RCC 7860 (cell line): Measurements from ENCODE around the gene ABCC1.
"Not testable (repeated sequence)": the region's sequence is repeated elsewhere in the genome, so short reads cannot be mapped to it uniquely, and the experiment has no call there.

Source experiments
- DNase-seq: peaks from one replicate; pipeline ENCODE4 v3.0.0-alpha.2; 2015; ENCODE audit warnings: low spot score
- FAIRE-seq: peaks from 2 replicates; lab custom pipeline; 2012; peaks lifted over from hg19 to GRCh38; lab: Jason Lieb, UNC

Gene ABCC1

DNA sequence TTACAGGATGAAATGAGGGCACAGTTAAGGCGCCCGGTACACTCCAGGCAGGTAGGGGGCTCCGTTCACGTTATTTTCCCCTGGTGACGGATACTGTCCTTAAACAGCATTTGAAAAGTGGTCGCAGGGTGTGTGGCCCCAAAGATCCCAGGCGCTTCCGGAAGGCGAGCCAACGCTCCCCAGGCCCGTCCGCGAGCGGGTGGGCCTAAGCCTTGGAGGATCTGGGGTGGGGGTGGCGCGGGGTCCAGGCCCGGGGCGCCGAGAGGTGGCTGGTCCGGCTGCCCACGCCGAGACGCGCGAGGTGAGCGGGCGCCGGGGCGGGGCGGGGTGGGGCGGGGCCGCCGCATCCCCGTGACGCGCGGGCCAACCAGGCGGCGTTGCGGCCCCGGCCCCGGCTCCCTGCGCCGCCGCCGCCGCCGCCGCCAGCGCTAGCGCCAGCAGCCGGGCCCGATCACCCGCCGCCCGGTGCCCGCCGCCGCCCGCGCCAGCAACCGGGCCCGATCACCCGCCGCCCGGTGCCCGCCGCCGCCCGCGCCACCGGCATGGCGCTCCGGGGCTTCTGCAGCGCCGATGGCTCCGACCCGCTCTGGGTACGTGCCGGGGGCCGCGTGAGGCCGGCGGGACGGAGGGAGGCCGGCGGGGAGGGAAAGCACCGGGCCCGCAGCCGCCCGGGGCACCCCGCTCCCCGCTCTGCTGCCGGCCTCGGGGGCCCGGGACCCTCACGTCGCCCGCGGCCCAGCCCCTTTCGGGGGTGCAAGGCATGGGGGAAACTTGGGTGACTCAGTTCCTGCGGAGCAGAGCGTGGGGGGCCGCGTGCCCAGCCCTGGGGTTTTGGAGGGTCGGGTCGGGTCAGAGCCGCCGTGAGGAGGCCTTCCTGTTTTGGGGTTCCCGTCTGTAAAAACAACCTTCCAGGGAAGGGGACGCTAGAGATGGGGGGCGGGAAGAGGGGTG, at the start of gene ABCC1:
ABCC1 (plus strand) TSS at position 407 of the 951 bp plus-strand sequence; CDS start at position 543, 136 bp downstream.
- FAIRE-seq (no peak), DNase-seq (no peak)

DNA sequence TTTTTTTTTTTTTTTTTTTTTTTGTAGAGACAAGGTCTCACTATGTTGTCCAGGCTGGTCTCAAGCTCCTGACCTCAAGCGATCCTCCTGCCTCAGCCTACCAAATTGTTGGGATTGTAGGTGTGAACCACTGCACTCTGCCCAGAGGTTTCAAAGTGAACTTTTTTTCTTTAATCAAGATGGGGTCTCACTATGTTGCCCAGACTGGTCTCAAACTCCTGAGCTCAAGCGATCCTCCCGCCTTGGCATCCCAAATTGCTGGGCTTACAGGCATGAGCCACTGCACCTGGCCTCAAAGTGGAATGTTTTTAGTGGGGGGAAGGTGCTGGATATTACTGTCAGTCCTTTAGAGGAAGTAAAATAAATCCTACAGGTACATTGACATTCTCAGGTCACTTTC, 49.1 kb upstream of the ABCC1 start:
- DNase-seq: no peak
- no peak for FAIRE-seq

DNA sequence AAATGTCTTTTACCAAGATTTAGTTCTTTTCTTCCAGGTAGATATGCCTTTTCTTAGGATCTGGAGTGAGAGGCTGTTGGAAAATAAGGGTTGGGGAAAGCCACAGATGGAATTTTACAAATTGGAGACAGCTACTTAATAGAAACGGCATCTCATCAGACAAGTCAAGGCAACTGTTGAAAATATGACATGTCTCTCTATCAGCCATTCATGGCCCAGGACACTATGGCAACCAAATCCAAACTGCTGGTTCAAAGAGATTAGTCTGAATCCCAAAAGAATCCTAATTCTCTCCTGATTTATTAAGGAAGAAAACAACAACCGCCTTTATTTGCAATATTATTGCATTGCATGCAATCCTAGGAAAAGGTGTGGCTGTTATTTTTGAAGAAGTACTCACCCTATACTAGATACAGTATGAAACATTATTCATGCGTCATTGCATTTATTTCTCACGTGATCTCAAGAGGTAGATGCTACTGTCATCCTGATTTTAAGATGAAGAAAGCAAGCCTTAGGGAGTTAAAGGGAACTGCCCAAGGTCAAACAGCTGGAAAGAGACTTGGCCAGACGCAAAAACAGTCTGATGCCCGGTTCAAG, 48.4 kb upstream of the ABCC1 start:
- FAIRE-seq (no peak), DNase-seq (no peak)

DNA sequence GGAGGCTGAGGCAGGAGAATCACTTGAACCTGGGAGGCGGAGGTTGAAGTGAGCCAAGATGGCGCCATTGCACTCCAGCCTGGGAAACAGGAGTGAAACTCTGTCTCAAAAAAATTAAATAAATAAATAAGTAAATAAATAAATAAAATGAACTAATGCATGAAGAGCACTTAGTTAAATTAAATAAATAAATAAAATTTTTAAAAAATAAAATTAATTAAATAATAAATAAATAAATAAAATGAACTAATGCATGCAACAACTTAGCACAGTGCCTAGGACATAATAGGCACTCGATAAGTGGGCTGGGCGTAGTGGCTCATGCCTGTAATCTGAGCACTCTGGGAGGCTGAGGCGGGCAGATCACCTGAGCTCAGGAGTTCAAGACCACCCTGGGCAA, 45.5 kb upstream of the ABCC1 start:
- DNase-seq (no peak), FAIRE-seq (no peak)

- DNase-seq (no peak), FAIRE-seq (no peak)
Observed at GRCh38 chr16:15906439-15906838, 43.0 kb upstream of the ABCC1 start.

DNA sequence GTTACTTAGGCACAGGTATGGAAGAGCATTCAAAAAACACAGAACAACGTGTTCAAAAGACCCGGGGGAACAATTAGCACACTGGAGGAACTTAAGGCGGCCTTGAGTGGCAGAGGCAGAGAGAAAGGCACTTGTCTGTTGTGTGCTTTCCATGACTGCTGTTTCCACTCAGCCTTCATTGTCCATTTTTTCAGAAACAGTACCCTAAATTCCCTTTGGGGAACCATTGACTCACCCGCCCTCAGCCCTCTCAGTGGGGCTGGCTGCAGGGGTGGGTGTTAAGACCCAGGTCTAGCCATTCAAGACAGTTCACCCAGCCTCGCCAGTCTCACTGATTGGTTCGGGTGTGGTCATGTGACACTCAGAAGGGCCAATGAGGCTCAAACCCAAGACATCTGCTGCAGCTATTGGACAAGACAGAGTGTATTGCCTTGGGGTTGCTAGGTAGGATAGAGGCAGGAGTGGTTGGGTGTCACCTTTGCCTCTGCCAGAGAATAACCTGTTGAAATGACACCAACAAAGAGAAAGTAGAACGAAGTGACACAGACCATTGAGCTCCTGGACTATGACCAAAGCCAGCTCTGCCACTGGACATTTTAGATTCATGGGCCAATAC, 41.4 kb upstream of the ABCC1 start:
- DNase-seq (no peak), FAIRE-seq (no peak)

DNA sequence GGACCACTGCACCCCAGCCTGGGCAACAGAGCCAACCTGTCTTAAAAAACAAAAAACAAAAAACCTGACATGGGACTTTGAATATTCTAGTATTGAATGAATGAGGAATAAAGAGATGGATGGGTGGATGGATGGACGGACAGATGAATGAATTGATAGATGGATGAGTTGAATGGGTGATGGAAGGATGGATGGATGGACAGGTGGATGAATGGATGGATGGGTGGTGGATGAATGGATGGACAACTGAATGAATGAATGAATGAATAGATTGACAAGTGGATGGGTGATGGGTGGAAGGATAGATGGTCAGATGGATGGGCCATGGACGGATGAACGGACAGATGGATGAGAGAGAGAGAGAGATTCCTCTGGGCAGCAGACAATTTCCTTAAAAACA, 38.2 kb upstream of the ABCC1 start:
- DNase-seq: no peak
- FAIRE-seq: no peak

DNA sequence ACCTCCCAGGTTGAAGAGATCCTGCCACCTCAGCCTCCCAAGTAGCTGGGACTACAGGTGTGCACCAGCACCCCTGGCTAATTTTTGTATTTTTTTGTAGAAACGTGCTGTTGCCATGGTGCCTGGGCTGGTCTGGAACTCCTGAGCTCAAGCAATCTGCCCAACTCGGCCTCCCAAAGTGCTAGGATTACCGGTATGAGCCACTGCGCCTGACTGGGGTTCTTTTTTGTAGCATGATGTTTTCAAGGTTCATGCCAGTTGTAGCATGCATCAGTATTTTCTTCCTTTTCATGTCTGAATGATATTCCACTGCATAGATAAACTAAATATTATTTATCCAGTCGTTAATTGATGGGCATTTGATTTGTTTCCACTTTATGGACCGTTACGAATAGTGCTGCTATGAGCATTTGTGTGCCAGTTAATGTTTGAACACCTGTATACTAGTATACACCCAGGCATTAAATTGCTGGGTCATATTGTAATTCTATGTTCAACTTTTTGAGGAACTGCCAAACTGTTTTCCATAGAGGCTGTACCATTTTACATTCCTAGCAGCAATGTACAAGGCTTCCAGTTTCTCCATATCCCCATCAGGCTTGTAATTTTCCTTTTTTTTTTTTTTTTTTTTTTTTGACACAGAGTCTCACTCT, 36.2 kb upstream of the ABCC1 start:
- FAIRE-seq (no peak), DNase-seq (no peak)

DNA sequence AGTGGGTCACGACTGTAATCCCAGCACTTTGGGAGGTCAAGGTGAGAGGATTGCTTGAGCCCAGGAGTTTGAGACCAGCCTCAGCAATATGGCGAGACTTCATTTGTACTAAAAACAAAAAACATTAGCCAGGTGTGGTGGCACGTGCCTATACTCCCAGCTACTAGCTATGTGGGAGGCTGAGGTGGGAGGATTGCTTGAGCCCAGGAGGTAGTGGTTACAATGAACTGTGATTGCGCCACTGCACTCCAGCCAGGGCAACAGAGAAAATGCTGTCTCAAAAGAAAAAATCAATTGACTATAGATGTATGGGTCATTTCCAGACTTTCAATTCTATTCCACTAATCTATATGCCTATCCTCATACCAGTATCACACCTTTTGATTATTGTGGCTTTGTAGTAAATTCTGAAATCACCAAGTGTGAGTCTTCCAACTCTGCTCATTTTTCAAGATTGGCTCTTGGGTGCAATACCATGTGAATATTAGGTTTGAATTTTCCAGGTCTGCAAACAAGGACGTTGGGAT, 33.8 kb upstream of the ABCC1 start:
- FAIRE-seq: no peak
- no peak for DNase-seq

GRCh38 chr16:15916323-15916722, 33.1 kb upstream of the ABCC1 start:
- DNase-seq (no peak), FAIRE-seq (no peak)

DNA sequence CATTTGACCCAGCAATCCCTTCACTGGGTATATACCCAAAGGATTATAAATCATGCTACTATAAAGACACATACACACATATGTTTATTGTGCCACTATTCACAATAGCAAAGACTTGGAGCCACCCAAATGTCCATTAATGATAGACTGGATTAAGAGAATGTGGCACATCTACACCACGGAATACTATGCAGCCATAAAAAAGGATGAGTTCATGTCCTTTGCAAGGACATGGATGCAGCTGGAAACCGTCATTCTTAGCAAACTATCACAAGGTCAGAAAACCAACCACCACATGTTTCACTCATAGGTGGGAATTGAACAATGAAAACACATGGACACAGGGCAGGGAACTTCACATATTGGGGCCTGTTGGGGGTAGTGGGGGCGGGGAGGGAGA, 31.1 kb upstream of the ABCC1 start:
- not testable (repeated sequence) for FAIRE-seq, DNase-seq

GRCh38 chr16:15919331-15919730, 30.1 kb upstream of the ABCC1 start:
- FAIRE-seq (no peak), DNase-seq (no peak)

DNA sequence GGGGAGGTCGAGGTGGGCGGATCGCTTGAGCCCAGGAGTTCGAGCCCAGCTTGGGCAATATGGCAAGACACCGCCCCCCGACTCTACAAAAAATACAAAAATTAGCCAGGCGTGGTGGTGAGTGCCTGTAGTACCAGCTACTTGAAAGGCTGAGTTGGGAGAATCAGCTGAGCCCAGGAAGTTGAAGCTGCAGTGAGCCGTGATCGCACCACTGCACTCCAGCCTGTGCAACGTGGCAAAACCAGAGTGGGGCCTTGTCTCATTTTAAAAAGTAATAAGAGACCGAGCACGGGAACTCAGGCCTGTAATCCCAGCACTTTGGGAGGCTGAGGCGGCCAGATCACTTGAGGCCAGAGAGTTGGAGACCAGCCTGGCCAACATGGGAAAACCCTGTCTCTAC, 24.4 kb upstream of the ABCC1 start:
- FAIRE-seq (no peak), DNase-seq (no peak)

DNA sequence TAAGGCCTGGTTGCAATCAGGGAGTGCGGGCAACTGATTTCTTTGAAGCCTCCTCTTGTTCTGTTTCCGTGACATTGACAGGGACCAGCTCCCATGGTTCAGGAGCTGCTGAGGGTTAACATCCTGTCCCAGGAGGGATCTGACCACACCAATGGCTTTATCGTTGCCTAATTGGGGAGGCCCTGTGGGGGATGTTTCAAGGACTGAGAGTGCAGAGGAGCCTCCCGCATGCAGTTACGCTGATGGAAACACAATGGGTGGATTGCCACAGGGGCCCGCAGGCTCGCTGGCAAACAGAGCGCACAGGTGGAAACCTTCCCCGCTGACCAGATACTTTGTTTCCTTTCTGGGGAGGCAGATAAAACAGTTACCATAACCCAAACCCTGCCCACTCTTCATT, 23.8 kb upstream of the ABCC1 start:
- DNase-seq (no peak), FAIRE-seq (no peak)

DNA sequence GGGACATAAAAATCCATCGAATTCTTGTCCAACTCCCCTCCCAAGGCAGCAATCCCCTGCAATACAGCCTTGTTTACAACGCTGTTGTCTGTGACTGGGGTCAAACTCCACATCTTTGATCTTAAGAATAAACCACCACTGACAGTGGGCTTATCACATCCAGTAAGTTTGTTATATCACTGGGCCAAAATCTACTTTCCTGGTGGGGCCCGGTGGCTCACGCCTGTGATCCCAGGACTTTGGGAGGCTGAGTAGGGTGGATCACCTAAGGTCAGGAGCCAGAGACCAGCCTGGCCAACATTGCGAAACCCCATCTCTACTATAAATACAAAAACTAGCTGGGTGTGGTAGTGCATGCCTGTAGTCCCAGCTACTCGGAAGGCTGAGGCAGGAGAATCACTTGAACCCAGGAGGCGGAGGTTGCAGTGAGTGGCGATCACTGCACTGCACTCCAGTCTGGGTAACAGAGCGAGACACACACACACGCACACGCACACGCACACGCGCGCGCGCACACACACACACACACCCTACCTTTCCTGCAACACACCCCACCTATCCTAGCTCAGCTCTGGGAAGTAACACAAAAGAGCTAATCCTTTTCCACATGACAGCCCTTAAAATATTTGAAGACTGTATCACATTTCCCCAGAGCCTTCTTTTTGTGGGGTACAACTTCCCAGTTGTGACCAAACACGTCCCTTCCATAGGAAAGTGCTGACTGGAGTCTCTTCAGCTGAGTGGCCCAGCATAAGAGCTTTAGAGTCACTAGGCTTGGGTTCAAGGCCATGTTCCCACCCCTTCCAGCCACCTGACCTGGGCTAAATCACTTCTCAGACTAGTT, 20.9 kb upstream of the ABCC1 start:
- DNase-seq (no peak), FAIRE-seq (no peak)

- DNase-seq (no peak), FAIRE-seq (no peak)
Observed at GRCh38 chr16:15932939-15933338, 16.5 kb upstream of the ABCC1 start.

- FAIRE-seq (no peak), DNase-seq (no peak)
Observed at GRCh38 chr16:15933781-15934180, 15.6 kb upstream of the ABCC1 start.

DNA sequence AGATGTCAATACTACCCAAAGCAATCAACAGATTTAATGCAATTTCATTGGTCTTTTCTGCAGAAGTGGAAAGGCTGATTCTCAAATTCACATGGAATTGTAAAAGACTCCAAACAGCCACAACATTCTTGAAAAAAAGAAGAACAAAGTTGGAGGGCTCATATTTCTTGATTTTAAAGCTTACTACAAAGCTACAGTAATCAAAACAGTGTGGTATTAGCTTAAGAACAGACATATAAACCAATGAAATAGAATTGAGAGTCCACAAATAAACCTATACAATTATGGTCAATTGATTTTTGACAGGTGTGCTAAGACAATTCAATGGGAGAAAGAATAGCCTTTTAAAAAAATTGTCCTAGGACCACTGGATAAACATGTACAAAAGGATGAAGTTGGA, 14.4 kb upstream of the ABCC1 start:
- FAIRE-seq (no peak), DNase-seq (no peak)

- not testable (repeated sequence) for DNase-seq, FAIRE-seq
Observed at GRCh38 chr16:15936809-15937208, 12.6 kb upstream of the ABCC1 start.
